Activated CD8-positive, alpha-beta memory T cell treated with anti-CD3 and anti-CD28 coated beads, Interleukin-2, amount 50 U/mL, for 1 hour (primary cell): ENCODE data around the gene TMEM219.
"Not testable (repeated sequence)": the region's sequence is repeated elsewhere in the genome, so short reads cannot be mapped to it uniquely, and the experiment has no call there.

ENCODE experiments used
- DNase-seq: peaks from one replicate; pipeline ENCODE4 v3.0.0-alpha.2; 2020; ENCODE audit errors: extremely low read depth

TMEM219 gene

DNA sequence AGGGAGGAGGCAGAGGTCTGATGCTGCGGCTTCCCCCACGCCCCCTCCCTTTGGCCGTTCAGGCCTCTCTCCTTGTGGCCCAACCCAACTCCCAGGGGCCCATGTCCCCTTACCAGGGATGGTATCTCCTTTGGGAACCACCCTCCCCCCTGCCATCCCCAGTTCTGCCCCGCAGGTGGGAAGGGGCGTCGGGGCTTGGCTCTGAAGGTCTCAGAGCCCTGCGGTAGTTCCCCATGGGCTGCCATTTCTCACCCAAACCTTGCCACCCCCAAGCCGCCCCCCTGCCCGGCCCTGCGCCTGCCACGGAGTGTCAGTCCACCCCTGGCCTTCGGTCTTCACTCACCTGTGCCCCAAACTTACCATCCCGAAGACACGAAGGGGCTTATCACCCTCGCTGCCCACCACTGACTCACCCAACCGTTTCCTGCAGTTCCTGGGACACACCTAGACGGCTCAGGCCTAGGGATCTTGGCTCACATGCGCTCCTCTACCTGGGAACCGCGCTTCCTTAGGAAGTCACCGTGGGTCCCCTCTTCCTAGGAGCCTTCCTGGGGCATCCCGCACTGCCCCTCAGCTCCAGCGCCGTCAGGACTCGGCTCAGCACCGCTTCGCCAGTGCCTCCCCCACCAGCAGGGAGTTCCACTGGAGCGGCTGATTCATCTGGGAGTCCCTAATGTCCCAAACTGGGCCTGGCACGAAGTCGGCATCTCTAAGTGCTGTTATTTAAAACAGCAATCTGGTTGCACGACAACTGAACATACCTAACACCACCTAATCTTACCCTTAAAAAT, 50.0 kb downstream of the TMEM219 start:
- DNase-seq: no peak

- DNase-seq: not testable (repeated sequence)
Observed at GRCh38 chr16:30012598-30012997, 50.7 kb downstream of the TMEM219 start.

DNA sequence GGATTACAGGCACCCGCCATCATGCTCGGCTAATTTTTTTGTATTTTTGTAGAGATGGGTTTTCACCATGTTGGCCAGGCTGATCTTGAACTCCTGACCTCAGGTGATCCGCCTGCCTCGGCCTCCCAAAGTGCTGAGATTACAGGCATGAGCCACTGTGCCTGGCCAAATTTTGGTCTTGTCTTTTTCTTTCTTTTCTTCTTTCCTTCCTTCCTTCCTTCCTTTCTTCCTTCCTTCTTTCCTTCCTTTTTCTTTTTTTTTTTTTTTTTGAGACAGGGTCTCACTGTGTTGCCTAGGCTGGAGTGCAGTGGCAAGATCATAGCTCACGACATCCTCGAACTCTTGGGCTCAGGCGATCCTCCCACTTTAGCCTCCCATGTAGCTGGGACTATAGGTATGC, 53.6 kb downstream of the TMEM219 start:
- DNase-seq: not testable (repeated sequence)

GRCh38 chr16:30016555-30017276, 54.8 kb downstream of the TMEM219 start:
- DNase-seq: no peak

GRCh38 chr16:30017277-30017656, 55.4 kb downstream of the TMEM219 start:
- DNase-seq: no peak

DNA sequence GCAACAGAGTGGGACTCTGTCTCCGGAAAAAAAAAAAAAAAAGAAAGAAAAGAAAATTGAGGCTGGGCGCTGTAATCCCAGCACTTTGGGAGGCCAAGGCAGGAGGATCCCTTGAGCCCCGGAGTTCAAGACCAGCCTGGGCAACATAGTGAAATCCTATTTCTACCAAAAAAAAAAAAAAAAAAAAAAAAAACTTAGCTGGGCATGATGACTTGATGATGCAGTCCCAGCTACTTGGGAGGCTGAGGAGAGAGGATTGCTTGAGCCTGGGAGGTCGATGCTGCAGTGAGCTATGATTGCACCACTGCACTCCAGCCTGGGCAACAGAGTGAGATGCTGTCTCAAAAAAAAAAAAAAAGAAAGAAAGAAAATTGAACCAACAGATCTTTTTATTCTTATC, 56.1 kb downstream of the TMEM219 start:
- DNase-seq: not testable (repeated sequence)

DNA sequence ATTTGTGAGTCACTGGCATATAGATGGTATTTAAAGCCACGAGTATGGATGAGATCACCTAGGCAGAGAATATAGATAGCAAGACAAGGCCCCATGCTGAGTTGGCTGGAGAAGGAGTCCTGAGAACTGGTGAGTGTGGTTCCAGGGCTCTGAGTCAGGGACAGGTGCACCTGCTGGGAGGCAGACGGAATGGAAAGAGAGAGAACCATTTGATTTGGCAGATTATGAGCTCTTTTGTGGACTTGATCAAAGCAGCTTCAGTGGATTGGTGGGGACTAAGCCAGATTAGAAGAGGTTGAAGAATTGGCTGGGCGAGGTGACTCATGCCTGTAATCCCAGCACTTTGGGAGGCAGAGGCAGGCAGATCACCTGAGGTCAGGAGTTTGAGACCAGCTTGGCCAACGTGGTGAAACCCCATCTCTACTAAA, 56.9 kb downstream of the TMEM219 start:
- no peak for DNase-seq
